Endothelial cell of umbilical vein (primary cell): Measurements from ENCODE around the gene OSCAR. TPM values are rescaled to one million over a fixed set of nuclear protein-coding genes. Genes with fewer than 3 reads are reported as not detected.

ENCODE experiments used
- BruUV-seq: library from RNA; stranded (reverse); fragments of 400-500 nt; replicated peaks from 2 replicates; lab custom pipeline; 2021; lab: Mats Ljungman, UMichigan
- CTCF ChIA-PET: fragments of 300-600, 350-600 bp; sonication (Branson Sonifier 250); formaldehyde crosslinking; loops from one replicate; lab custom pipeline; 2021; ENCODE audit warnings: antibody characterized with exemption, inconsistent platforms; lab: Charles Lee
- POLR2A ChIA-PET: fragments of 300-600, 350-600 bp; sonication (Branson Sonifier 250); formaldehyde crosslinking; loops from one replicate; lab custom pipeline; 2021; ENCODE audit warnings: antibody characterized with exemption, inconsistent platforms; lab: Charles Lee
- DNase-seq: peaks from one replicate; pipeline ENCODE4 v3.0.0-alpha.2; 2011; ENCODE audit warnings: low read depth, low spot score
- FAIRE-seq: peaks from 2 replicates; lab custom pipeline; 2011; peaks lifted over from hg19 to GRCh38; lab: Jason Lieb, UNC
- H2AFZ ChIP-seq: 2 replicates; pipeline ENCODE4 v1.6.0; 2012; ENCODE audit warnings: low read depth, low read length, control low read depth, inconsistent platforms
- H3K27ac ChIP-seq: 2 replicates; pipeline ENCODE4 v1.5.1; 2011; ENCODE audit warnings: low read depth, mild to moderate bottlenecking, control low read depth, low read length, moderate library complexity; ENCODE audit not compliant: insufficient read depth
- H3K27me3 ChIP-seq, 2 experiments: 2 replicates each; pipeline versions ENCODE4 v1.6.0 to v1.6.1; 2011; ENCODE audit warnings: low read length in 2 of 2, mixed read lengths in 1 of 2; ENCODE audit not compliant: control insufficient read depth in 2 of 2, insufficient read depth in 2 of 2
- H3K36me3 ChIP-seq, 2 experiments: 2 replicates in 1 of 2; 3 replicates in 1 of 2; pipeline ENCODE4 v1.5.1; 2011; ENCODE audit warnings: low read length in 2 of 2, mild to moderate bottlenecking in 1 of 2, moderate library complexity in 1 of 2; ENCODE audit not compliant: control insufficient read depth in 2 of 2, insufficient read depth in 2 of 2; ENCODE audit errors: extremely low read depth in 1 of 2
- H3K4me1 ChIP-seq: 3 replicates; pipeline ENCODE4 v1.5.1; 2011; ENCODE audit warnings: mild to moderate bottlenecking, low read length; ENCODE audit not compliant: control insufficient read depth, insufficient read depth; ENCODE audit errors: extremely low read depth
- H3K4me2 ChIP-seq: 2 replicates; pipeline ENCODE4 v1.6.1; 2011; ENCODE audit warnings: low read length, control low read depth, mixed read lengths; ENCODE audit not compliant: insufficient read depth
- H3K4me3 ChIP-seq, 3 experiments: fragments of 200-600 bp in 1 of 3; sonication (generic), shearing (Covaris generic) in 1 of 3; replicated peaks in 1 of 3; 2 replicates each; pipeline ENCODE4 v1.5.1; 2011 to 2016; ENCODE audit warnings: control low read depth in 3 of 3, low read length in 3 of 3, mild to moderate bottlenecking in 2 of 3, inconsistent platforms in 1 of 3, low read depth in 1 of 3, moderate library complexity in 1 of 3; ENCODE audit not compliant: insufficient read depth in 1 of 3
- H3K79me2 ChIP-seq: 2 replicates; pipeline ENCODE4 v1.6.0; 2012; ENCODE audit warnings: low read length, inconsistent platforms; ENCODE audit not compliant: control insufficient read depth, insufficient read depth
- H3K9ac ChIP-seq: replicated peaks from 2 replicates; pipeline ENCODE3; 2011; ENCODE audit warnings: low read length, control low read depth; ENCODE audit not compliant: insufficient read depth; ENCODE audit errors: extremely low read depth
- H3K9me1 ChIP-seq: replicated peaks from 3 replicates; pipeline ENCODE4 v1.6.0; 2011; ENCODE audit warnings: mild to moderate bottlenecking, low read length; ENCODE audit not compliant: control insufficient read depth, insufficient read depth; ENCODE audit errors: extremely low read depth
- H3K9me3 ChIP-seq: replicated peaks from 2 replicates; pipeline ENCODE4 v1.5.1; 2012; ENCODE audit warnings: low read length, inconsistent platforms; ENCODE audit not compliant: control insufficient read depth, insufficient read depth
- H4K20me1 ChIP-seq: replicated peaks from 2 replicates; pipeline ENCODE3; 2011; ENCODE audit warnings: mild to moderate bottlenecking, low read length; ENCODE audit not compliant: control insufficient read depth, insufficient read depth; ENCODE audit errors: extremely low read depth
- CTCF ChIP-seq, 2 donors: IDR thresholded peaks; 1 replicate in 1 of 2; 2 replicates in 1 of 2; pipeline ENCODE4 v1.5.1; 2011; ENCODE audit warnings: low read length in 2 of 2, mild to moderate bottlenecking in 2 of 2, moderate library complexity in 2 of 2, control low read depth in 1 of 2, inconsistent platforms in 1 of 2, low read depth in 1 of 2; ENCODE audit not compliant: insufficient read depth in 1 of 2; ENCODE audit errors: extremely low read depth in 1 of 2
- EZH2 ChIP-seq: IDR thresholded peaks from 2 replicates; pipeline ENCODE4 v1.6.1; 2012; ENCODE audit warnings: borderline replicate concordance, low read depth, mild to moderate bottlenecking, moderate library complexity, low read length, inconsistent platforms; ENCODE audit not compliant: severe bottlenecking
- FOS ChIP-seq: IDR thresholded peaks from 2 replicates; pipeline ENCODE4 v1.6.1; 2011; ENCODE audit warnings: mild to moderate bottlenecking, low read length, moderate library complexity, borderline replicate concordance; ENCODE audit not compliant: insufficient read depth
- GATA2 ChIP-seq: IDR thresholded peaks from 2 replicates; pipeline ENCODE4 v1.7.0; 2011; ENCODE audit warnings: low read depth, mild to moderate bottlenecking, moderate library complexity, mixed read lengths, low read length; ENCODE audit not compliant: insufficient read length, insufficient read depth
- JUN ChIP-seq: IDR thresholded peaks from 2 replicates; pipeline ENCODE4 v1.6.1; 2011; ENCODE audit warnings: borderline replicate concordance, low read depth; ENCODE audit not compliant: insufficient read length, insufficient read depth
- MAX ChIP-seq: IDR thresholded peaks from 2 replicates; pipeline ENCODE4 v1.6.1; 2011; ENCODE audit not compliant: insufficient read depth, insufficient read length
- MYC ChIP-seq: IDR thresholded peaks from one replicate; pipeline ENCODE4 v1.6.1; 2011; ENCODE audit warnings: mild to moderate bottlenecking, low read depth, low read length
- POLR2A ChIP-seq: IDR thresholded peaks from 2 replicates; pipeline ENCODE4 v1.6.1; 2012; ENCODE audit warnings: low read depth, mild to moderate bottlenecking, control low read depth, low read length
- POLR2AphosphoS5 ChIP-seq: IDR thresholded peaks from 2 replicates; pipeline ENCODE4 v1.6.1; 2012; ENCODE audit warnings: low read depth, mild to moderate bottlenecking, control low read depth, low read length, moderate library complexity; ENCODE audit not compliant: insufficient read depth
- dilution Hi-C: fragments of 300-500 bp; cut with MboI; formaldehyde crosslinking; loops from one replicate; pipeline ENCODE4 v1.15.0; 2019; ENCODE audit warnings: low sequenced_read_pairs; ENCODE audit not compliant: extremely low pct_ligation_motif_present
- intact Hi-C: fragments of 100-400 bp; cut with micrococcal nuclease; formaldehyde crosslinking; loops from one replicate; pipeline ENCODE4 v1.10.0; 2022
- polyA plus RNA-seq, 4 experiments: library from polyadenylated mRNA; depleted of rRNA in 3 of 4; stranded (reverse) in 3 of 4; unstranded in 1 of 4; fragments of >200 nt; gene quantifications; 2 replicates each; pipeline versions ENCODE4 v1.2.1 to v1.2.3, GENCODE V29; 2011 to 2012; ENCODE audit warnings: missing spikeins in 1 of 4
- total RNA-seq: library from RNA; stranded (reverse); gene quantifications from 2 replicates; pipeline ENCODE4 v1.2.3, GENCODE V29; 2021

Gene OSCAR
- total and polyA plus RNA-seq, 2 donors (not counting 3 experiments of a cell fraction or from before 2014, with no cell fraction given) = 0.08 TPM; not detected in 1

- Histone ChIP-seq H3K9ac (no peak overlapping the region), H3K27ac (no peak overlapping the region)
Measured at GRCh38 chr19:54142166-54142780, 41.7 kb upstream of the OSCAR start.

More at GRCh38 chr19:54142166-54142780, 41.7 kb upstream of the OSCAR start:
- POLR2A ChIA-PET = no interaction called here
- Histone ChIP-seq H3K27me3 (no peaks in the 10 kb centered on the region), H3K9me3 (no peaks in the 10 kb centered on the region), H4K20me1 (no peaks in the 10 kb centered on the region), H3K79me2 (peaks cover 49% of the 10 kb centered on the region), H3K36me3 (peaks cover 29 to 46% of the 10 kb centered on the region in 2 experiments), H3K4me3 (no peak overlapping the region), H3K4me1 (peaks cover 7% of the 10 kb centered on the region), H2AFZ (no peak overlapping the region), H3K4me2 (no peak overlapping the region), H3K9me1 (no peaks in the 10 kb centered on the region)
- no peak for FAIRE-seq
- intact Hi-C loops = no loop called here
- CTCF ChIA-PET = no interaction called here
- no peak for TF ChIP-seq MYC
- TF ChIP-seq POLR2AphosphoS5 = no peak
- TF ChIP-seq POLR2A = no peak
- no peak for TF ChIP-seq MAX
- no peak for TF ChIP-seq EZH2
- TF ChIP-seq JUN = no peak
- TF ChIP-seq GATA2 = no peak
- TF ChIP-seq CTCF (IDR thresholded peaks at IDR 0.05; ENCODE audit: extremely low read depth in 1 of 2, insufficient read depth in 1 of 2, low read depth in 1 of 2, low read length in 2 of 2) = no peak
- TF ChIP-seq FOS = no peak
- no TSS peak for BruUV-seq
- no peak for DNase-seq
- dilution Hi-C loops = no loop called here
